Neural progenitor cell (in vitro differentiated cells): ENCODE measurements around the gene CLIC5. TPM values are rescaled to one million over a fixed set of nuclear protein-coding genes. Genes with fewer than 3 reads are reported as not detected.

Source experiments
- DNase-seq: peaks from one replicate; pipeline ENCODE4 v3.0.0-alpha.2; 2016; ENCODE audit warnings: low spot score
- H2AFZ ChIP-seq: fragments of 200-600 bp; sonication (generic); replicated peaks from 2 replicates; pipeline ENCODE4 v1.6.1; 2016; ENCODE audit warnings: antibody characterized with exemption
- H3F3A ChIP-seq: fragments of 200-600 bp; sonication (generic); 2 replicates; pipeline ENCODE4 v1.6.1; 2016; ENCODE audit warnings: antibody characterized with exemption, low read depth
- H3K27ac ChIP-seq: fragments of 200-600 bp; sonication (generic); 2 replicates; pipeline ENCODE4 v1.5.1; 2016; ENCODE audit warnings: mild to moderate bottlenecking
- H3K27me3 ChIP-seq: fragments of 200-600 bp; sonication (generic); 2 replicates; pipeline ENCODE4 v1.6.1; 2016; ENCODE audit warnings: mild to moderate bottlenecking, moderate library complexity
- H3K36me3 ChIP-seq: fragments of 200-600 bp; sonication (generic); 2 replicates; pipeline ENCODE4 v1.5.1; 2016
- H3K4me1 ChIP-seq: fragments of 200-600 bp; sonication (generic); 2 replicates; pipeline ENCODE4 v1.6.1; 2016; ENCODE audit warnings: mixed run types
- H3K4me2 ChIP-seq: fragments of 200-600 bp; sonication (generic); 2 replicates; pipeline ENCODE4 v1.6.1; 2016
- H3K4me3 ChIP-seq: fragments of 200-600 bp; sonication (generic); 2 replicates; pipeline ENCODE4 v1.5.1; 2016
- H3K79me2 ChIP-seq: fragments of 200-600 bp; sonication (generic); 2 replicates; pipeline ENCODE4 v1.6.1; 2016; ENCODE audit warnings: low read depth
- H3K9ac ChIP-seq: fragments of 200-600 bp; sonication (generic); 2 replicates; pipeline ENCODE4 v1.6.1; 2016
- H3K9me3 ChIP-seq: fragments of 200-600 bp; sonication (generic); 2 replicates; pipeline ENCODE4 v1.5.1; 2016; ENCODE audit warnings: low read depth
- H4K20me1 ChIP-seq: fragments of 200-600 bp; sonication (generic); 2 replicates; pipeline ENCODE4 v1.6.1; 2016; ENCODE audit warnings: low read depth
- H3K27ac Mint-ChIP-seq: 3 replicates; pipeline ENCODE4 v1.8.0; 2021; ENCODE audit warnings: mixed read lengths
- H3K27me3 Mint-ChIP-seq: 2 replicates; pipeline ENCODE4 v1.8.0; 2022; ENCODE audit warnings: low read depth, mild to moderate bottlenecking, inconsistent platforms, moderate library complexity, mixed read lengths; ENCODE audit not compliant: insufficient read depth
- H3K36me3 Mint-ChIP-seq: 3 replicates; pipeline ENCODE4 v1.8.0; 2021; ENCODE audit warnings: mixed read lengths
- H3K4me1 Mint-ChIP-seq: 3 replicates; pipeline ENCODE4 v1.8.0; 2021; ENCODE audit warnings: mixed read lengths
- H3K4me3 Mint-ChIP-seq: 3 replicates; pipeline ENCODE4 v1.8.0; 2021; ENCODE audit warnings: mild to moderate bottlenecking, moderate library complexity, mixed read lengths
- H3K9me3 Mint-ChIP-seq: 3 replicates; pipeline ENCODE4 v1.8.0; 2020; ENCODE audit warnings: mixed read lengths
- EZH2 ChIP-seq: fragments of 200-600 bp; sonication (generic); IDR thresholded peaks from 2 replicates; pipeline ENCODE4 v1.6.1; 2017; ENCODE audit warnings: antibody characterized with exemption, mild to moderate bottlenecking, moderate library complexity
- EZH2phosphoT487 ChIP-seq: fragments of 200-600 bp; sonication (generic); IDR thresholded peaks from 2 replicates; pipeline ENCODE4 v1.6.1; 2017; ENCODE audit warnings: antibody characterized with exemption
- total RNA-seq: library from RNA; depleted of rRNA; stranded (reverse); fragments of >200 nt; gene quantifications from 2 replicates; pipeline ENCODE4 v1.2.3, GENCODE V29; 2015; ENCODE audit warnings: low replicate concordance
- TF ChIP-seq, protein P1 (sequence below): fragments of 200-600 bp; sonication (generic); IDR thresholded peaks from 2 replicates; pipeline ENCODE4 v1.5.1; 2017; ENCODE audit warnings: antibody characterized with exemption, mild to moderate bottlenecking

CLIC5 gene
- total RNA-seq, 1 donor from 2014 or later: not detected

DNA sequence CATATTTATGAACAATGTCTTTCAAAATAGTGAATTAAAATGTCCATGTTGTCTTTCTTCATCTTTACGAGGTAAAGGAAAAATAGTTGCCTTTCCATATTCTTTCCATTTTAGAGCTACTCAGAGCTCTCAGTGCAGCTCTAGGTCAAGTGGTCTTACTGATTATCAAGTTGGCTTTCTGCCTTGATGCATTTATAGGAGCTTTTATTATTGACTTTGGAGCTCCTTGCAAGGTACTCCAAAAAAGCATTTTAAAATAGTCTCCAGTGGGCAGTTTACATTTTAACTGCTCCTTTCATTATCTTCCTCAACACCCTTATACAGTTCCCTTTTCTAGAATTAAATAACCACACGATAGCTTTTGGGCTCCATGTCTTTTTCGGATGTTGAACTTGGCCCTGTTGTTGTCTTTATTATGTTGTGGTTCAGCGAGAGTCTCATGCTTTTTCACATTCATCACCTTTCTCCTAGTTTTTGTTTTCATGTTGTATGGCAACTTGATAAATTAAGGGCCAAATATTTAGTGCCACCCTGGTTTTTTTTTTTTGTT is 122.9 kb downstream of the CLIC5 start:
- DNase-seq: no peak
- Histone ChIP-seq H4K20me1 (no peaks in the 10 kb centered on the region), H3K4me2 (no peak overlapping the region), H3K4me1 (no peaks in the 10 kb centered on the region), H3K79me2 (no peaks in the 10 kb centered on the region), H2AFZ (no peak overlapping the region), H3K27me3 (no peaks in the 10 kb centered on the region), H3F3A (no peaks in the 10 kb centered on the region), H3K4me3 (no peak overlapping the region), H3K9ac (no peak overlapping the region), H3K36me3 (no peaks in the 10 kb centered on the region), H3K9me3 (no peaks in the 10 kb centered on the region), H3K27ac (no peak overlapping the region)
- Mint-ChIP-seq H3K27ac (no peak overlapping the region), H3K27me3 (no peaks in the 10 kb centered on the region), H3K9me3 (no peaks in the 10 kb centered on the region), H3K36me3 (no peaks in the 10 kb centered on the region), H3K4me3 (no peak overlapping the region), H3K4me1 (no peaks in the 10 kb centered on the region)
- TF ChIP-seq EZH2 (no peak), EZH2phosphoT487 (no peak)
- TF ChIP-seq, protein P1, sequence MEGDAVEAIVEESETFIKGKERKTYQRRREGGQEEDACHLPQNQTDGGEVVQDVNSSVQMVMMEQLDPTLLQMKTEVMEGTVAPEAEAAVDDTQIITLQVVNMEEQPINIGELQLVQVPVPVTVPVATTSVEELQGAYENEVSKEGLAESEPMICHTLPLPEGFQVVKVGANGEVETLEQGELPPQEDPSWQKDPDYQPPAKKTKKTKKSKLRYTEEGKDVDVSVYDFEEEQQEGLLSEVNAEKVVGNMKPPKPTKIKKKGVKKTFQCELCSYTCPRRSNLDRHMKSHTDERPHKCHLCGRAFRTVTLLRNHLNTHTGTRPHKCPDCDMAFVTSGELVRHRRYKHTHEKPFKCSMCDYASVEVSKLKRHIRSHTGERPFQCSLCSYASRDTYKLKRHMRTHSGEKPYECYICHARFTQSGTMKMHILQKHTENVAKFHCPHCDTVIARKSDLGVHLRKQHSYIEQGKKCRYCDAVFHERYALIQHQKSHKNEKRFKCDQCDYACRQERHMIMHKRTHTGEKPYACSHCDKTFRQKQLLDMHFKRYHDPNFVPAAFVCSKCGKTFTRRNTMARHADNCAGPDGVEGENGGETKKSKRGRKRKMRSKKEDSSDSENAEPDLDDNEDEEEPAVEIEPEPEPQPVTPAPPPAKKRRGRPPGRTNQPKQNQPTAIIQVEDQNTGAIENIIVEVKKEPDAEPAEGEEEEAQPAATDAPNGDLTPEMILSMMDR: no peak

DNA sequence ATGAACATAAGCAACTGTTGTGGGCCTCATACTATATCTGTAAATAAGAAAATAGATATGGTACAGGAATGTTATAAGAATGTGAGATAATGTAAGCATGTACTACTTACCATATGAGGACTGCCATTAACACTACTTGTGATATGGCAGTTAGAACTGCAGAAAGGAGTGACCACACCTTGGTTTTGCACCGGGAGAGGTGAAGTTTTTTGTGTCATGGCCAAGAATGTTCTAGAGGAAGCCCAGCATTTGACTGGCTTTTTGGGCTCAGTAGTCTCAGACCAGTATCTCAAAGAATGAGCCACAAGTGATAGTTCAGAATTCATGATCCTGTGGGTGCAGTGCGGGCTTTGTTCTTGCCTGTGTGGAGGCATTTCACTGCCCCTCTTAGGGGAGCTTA is 123.5 kb downstream of the CLIC5 start:
- no peak overlapping the region for H3K4me3 ChIP-seq
- H3K36me3 Mint-ChIP-seq: no peaks in the 10 kb centered on the region
- no peak for TF ChIP-seq EZH2

DNA sequence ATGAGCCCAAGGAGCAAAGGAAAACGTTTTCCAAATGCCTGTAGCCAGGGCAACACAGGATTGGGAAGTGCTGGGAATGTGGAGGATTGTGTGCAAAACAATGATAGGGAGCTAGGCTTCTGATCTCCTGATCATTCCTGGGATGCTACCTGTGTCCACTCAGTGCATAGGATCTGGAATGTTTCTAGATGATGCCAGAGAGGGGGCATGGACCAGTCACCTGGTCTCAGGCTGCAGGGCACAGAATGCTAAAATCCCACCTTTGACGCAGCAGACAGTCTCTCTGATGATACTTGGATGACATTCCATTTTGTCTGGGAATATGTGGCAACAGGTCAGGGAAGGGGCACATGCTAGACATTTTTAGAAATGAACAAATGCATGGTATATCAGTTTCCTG is 128.9 kb downstream of the CLIC5 start:
- Mint-ChIP-seq H3K36me3 (no peaks in the 10 kb centered on the region), H3K9me3 (no peaks in the 10 kb centered on the region), H3K27me3 (no peaks in the 10 kb centered on the region), H3K4me1 (no peaks in the 10 kb centered on the region), H3K27ac (no peak overlapping the region), H3K4me3 (no peak overlapping the region)
- no peaks in the 10 kb centered on the region for H3F3A ChIP-seq
- no peak overlapping the region for H2AFZ ChIP-seq
- H3K4me3 ChIP-seq: no peak overlapping the region
- no peaks in the 10 kb centered on the region for H3K79me2 ChIP-seq
- H3K9ac ChIP-seq: no peak overlapping the region
- no peaks in the 10 kb centered on the region for H3K27me3 ChIP-seq
- no peak overlapping the region for H3K4me2 ChIP-seq
- no peak overlapping the region for H3K27ac ChIP-seq
- H3K4me1 ChIP-seq: peaks cover 5% of the 10 kb centered on the region
- no peaks in the 10 kb centered on the region for H3K9me3 ChIP-seq
- no peaks in the 10 kb centered on the region for H4K20me1 ChIP-seq
- no peaks in the 10 kb centered on the region for H3K36me3 ChIP-seq
- DNase-seq: no peak
- TF ChIP-seq EZH2phosphoT487: no peak
- TF ChIP-seq, protein P1: no peak
- TF ChIP-seq EZH2: no peak

More for the DNA sequence above, 123.5 kb downstream of the CLIC5 start:
- Histone ChIP-seq H2AFZ (no peak overlapping the region), H3F3A (no peaks in the 10 kb centered on the region), H3K27ac (no peak overlapping the region), H3K9ac (no peak overlapping the region), H3K4me1 (no peaks in the 10 kb centered on the region), H4K20me1 (no peaks in the 10 kb centered on the region), H3K9me3 (no peaks in the 10 kb centered on the region), H3K79me2 (no peaks in the 10 kb centered on the region), H3K27me3 (no peaks in the 10 kb centered on the region), H3K4me2 (no peak overlapping the region), H3K36me3 (no peaks in the 10 kb centered on the region)
- no peaks in the 10 kb centered on the region for H3K27me3 Mint-ChIP-seq
- H3K4me3 Mint-ChIP-seq: no peak overlapping the region
- H3K4me1 Mint-ChIP-seq: no peaks in the 10 kb centered on the region
- no peaks in the 10 kb centered on the region for H3K9me3 Mint-ChIP-seq
- H3K27ac Mint-ChIP-seq: no peak overlapping the region
- no peak for DNase-seq

DNA sequence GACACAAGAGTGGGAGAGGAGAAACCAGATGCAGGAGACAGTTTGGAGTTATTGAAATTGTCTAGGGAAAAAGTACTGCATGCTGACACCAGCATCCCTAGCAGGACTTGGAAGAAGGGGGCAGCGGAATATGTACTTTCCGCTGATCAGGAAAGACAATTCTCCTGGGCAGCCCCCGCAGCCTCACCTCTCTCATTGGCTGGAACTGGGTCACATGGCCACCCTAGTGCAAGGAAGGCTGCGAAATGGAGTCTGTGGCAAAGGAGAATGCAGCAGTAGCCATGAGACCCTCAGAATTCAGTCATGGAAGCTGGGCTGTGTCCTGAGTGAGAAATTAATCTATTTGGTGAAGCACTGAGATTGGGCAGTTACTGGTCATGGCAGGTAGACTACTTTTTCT is 131.3 kb downstream of the CLIC5 start:
- H3K27me3 ChIP-seq: no peaks in the 10 kb centered on the region
- H3K4me1 Mint-ChIP-seq: peaks cover 8% of the 10 kb centered on the region
- H3K9ac ChIP-seq: no peak overlapping the region
- no peaks in the 10 kb centered on the region for H3K36me3 Mint-ChIP-seq
- no peaks in the 10 kb centered on the region for H4K20me1 ChIP-seq
- H3K36me3 ChIP-seq: no peaks in the 10 kb centered on the region
- no peak overlapping the region for H3K4me3 Mint-ChIP-seq
- no peaks in the 10 kb centered on the region for H3K9me3 ChIP-seq
- H3F3A ChIP-seq: no peaks in the 10 kb centered on the region
- H3K27ac ChIP-seq: no peak overlapping the region
- H3K79me2 ChIP-seq: no peaks in the 10 kb centered on the region
- peaks cover 5% of the 10 kb centered on the region for H3K4me1 ChIP-seq
- H3K27me3 Mint-ChIP-seq: no peaks in the 10 kb centered on the region
- no peaks in the 10 kb centered on the region for H3K9me3 Mint-ChIP-seq
- TF ChIP-seq EZH2phosphoT487 (no peak), EZH2 (no peak)
- TF ChIP-seq, protein P1: no peak
- H2AFZ ChIP-seq: no peak overlapping the region
- DNase-seq: no peak
- no peak overlapping the region for H3K27ac Mint-ChIP-seq
- no peak overlapping the region for H3K4me3 ChIP-seq
- H3K4me2 ChIP-seq: no peak overlapping the region
